ENCODE measurements around the gene PTPRO.

GRCh38 chr12:15334225-15334624 lies 11.9 kb downstream of the PTPRO start:
- TF ChIP-seq CTCF (conservative IDR thresholded peaks at IDR 0.05) (no peak), ZFX (IDR thresholded peaks at IDR 0.05) (no peak)
